ENCODE results near the gene FBLN2.

- TF ChIP-seq CTCF (IDR thresholded peaks at IDR 0.05; ENCODE audit: borderline replicate concordance, extremely low read depth, low read length, poor library complexity, severe bottlenecking), result no peak
- no peak for TF ChIP-seq EZH2 (IDR thresholded peaks at IDR 0.05; ENCODE audit: borderline replicate concordance, low read depth, low read length, severe bottlenecking)
Measured at GRCh38 chr3:13546667-13547171, 2.2 kb upstream of the FBLN2 start.
